CD4-positive, alpha-beta T cell treated with Interleukin-4 for 4 hours (primary cell): ENCODE results near the gene ANKDD1B.

Experiments used
- DNase-seq: peaks from one replicate; pipeline ENCODE4 v3.0.0-alpha.2; 2020

ANKDD1B gene

DNA sequence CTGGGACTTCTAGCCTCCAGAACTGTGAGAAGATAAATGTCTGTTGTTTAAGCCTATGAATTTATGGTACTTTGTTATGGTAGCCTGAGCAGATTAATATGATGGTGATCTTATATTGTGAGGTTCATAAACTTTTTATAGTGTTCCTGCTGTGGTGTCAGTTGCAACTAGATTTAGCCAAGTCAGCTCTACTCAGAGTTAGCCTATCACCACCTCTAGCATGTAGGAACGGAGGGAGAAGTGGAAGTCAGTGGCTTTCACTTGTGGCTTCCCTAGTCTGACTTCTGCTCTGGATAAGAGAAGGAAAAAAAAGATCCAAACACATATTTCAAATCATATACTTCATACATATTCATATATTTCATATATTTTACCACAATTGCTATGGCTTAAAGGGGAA lies 99.4 kb downstream of the ANKDD1B start:
- no peak for DNase-seq

DNA sequence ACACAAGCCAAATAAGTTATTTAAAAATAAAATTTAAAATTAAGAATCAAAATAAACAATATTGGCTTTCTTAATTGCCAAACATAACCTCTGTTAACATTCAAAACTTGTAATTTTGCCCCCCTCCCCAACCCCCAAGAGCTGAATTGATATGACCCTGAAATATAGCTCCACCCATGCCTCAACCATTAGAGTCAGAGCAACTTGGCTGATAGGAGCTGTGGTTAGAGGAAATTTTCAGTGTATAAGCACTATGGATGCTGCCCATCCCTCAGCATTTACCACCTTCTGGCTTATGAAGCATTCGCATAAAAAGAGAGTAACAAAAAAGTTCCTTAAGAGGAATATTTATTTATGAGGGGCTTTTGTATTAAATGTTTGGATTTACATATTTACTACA lies 99.9 kb downstream of the ANKDD1B start:
- DNase-seq: no peak

DNA sequence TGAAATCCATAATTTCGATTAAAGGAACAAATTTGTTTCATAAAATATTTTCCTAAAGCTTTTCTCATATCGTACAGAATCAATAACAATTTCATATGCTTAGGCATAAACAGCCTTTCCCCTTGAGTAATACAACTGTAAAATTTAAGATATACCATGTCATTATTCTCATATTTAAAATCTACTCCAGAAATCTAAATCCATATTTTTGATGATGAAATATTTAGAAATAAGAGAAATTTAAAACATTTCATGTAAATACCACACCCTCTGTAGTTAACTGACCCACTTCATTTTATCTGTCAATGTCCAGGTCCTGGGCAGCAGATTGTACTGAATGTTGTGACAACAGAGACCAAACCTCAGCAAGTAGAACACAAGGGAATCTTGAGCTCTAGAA lies 100.8 kb downstream of the ANKDD1B start:
- DNase-seq: no peak

DNA sequence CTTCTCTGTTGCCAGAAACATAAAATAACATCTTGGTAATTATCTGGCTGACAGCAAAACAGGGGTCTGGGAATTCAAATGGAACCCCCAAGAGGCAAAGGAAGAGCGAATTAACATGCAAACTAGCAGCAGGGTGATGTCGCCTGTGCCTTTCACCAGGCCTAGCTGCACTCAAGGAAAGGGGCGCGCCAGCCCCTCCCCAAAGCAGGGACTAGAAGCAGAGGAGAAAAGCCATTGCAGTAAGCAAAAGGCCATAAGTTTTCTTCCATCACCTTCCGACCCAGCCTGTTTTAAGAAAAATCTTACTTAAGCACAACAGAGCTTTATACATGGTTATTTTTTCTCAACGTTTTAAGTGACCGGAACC lies 105.4 kb downstream of the ANKDD1B start:
- DNase-seq: no peak

DNA sequence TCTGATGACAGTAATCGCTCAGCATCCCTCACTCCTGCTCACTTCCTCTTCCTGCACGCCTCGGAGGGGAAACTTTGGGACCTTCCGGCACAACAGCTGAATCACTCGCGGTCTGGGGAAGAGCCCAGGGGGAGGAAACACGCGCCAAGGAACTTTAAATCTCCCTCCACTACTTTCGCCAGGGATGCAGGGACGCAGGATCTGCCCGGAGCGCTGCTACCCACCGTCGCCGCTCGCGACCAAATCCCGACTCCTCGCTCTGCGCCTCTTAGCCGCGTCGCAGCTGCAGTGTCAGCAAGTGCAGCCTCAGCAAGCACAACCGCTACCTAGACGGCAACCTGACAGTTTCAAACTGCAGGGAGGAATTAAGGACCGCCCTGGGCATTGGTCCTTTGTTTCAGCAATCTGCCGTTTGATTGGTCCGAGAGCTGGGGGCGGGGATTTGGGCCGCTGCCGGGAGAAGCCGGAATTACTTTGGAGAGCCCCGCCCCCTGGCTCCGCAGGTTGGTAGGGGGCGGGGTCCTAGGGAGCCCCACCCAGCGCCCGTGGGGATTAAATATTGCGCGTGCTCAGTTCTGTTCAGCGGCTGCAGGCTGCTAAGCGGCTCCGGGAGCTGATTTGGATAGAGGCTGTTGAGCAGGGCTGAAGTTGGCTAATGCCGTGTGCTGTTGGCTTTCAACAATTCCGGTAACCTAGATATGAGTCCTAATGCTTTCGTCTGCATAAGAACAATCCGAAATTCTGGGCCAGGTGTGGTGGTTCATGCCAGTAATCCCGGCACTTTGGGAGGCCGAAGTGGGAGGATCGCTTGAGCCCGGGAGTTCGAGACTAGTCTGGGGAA lies 106.0 kb downstream of the ANKDD1B start, which contains the start of gene POC5:
POC5 (minus strand) TSS at position 356 of the 841 bp plus-strand sequence. CDS start 4,500 bp downstream, outside the sequence.
- DNase-seq: peak; percentile 98

DNA sequence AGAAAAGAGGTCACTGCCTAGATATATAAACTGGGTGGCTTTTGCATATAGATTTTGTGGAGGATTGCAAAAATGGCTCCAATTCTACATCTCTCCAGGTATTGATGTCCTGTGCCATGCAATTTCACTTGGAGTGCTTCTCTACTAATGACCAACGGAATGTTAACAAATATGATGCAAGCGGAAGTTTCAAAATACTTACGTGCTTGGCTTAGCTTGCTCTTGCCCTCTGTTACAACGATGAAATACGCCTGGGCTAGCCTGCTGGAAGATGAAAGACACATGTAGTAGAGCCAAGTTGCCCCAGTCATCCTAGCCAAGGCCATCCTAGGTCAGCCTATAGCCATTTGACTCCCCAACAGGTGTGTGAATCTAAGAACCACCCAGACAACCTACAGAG lies 109.6 kb downstream of the ANKDD1B start:
- DNase-seq: no peak
